Lung (tissue), 12 donors: ENCODE measurements around the gene CSTPP1. TPM values are rescaled to one million over a fixed set of nuclear protein-coding genes. Genes with fewer than 3 reads are reported as not detected.

Experiments used
- ATAC-seq: fragments of 200-7000 bp; cut with Tn5 transposase; one replicate; pipeline ENCODE4 v1.9.1; 2020; ENCODE audit warnings: moderate number of reproducible peaks; ENCODE audit not compliant: insufficient read depth, low FRiP score
- DNase-seq, 3 donors: peaks; one replicate each; pipeline ENCODE4 v3.0.0-alpha.2; 2013 to 2017
- H3K27ac ChIP-seq, 2 donors: one replicate each; pipeline ENCODE4 v1.5.1; 2013; ENCODE audit warnings: mild to moderate bottlenecking in 2 of 2, moderate library complexity in 2 of 2, control low read depth in 1 of 2, inconsistent platforms in 1 of 2, low read depth in 1 of 2, low read length in 1 of 2
- H3K27me3 ChIP-seq, 3 donors: one replicate each; pipeline ENCODE4 v1.5.1; 2013; ENCODE audit warnings: low read length in 2 of 3; ENCODE audit not compliant: control insufficient read depth in 3 of 3, insufficient read depth in 3 of 3
- H3K36me3 ChIP-seq, 4 donors: one replicate each; pipeline ENCODE4 v1.5.1; 2013; ENCODE audit warnings: low read length in 4 of 4, mild to moderate bottlenecking in 1 of 4, moderate library complexity in 1 of 4; ENCODE audit not compliant: control insufficient read depth in 4 of 4, insufficient read depth in 4 of 4
- H3K4me1 ChIP-seq, 5 donors: one replicate each; pipeline ENCODE4 v1.5.1; 2013; ENCODE audit warnings: low read length in 5 of 5, mild to moderate bottlenecking in 2 of 5, moderate library complexity in 1 of 5; ENCODE audit not compliant: control insufficient read depth in 5 of 5, insufficient read depth in 5 of 5
- H3K4me3 ChIP-seq: one replicate; pipeline ENCODE4 v1.5.1; 2013; ENCODE audit warnings: mild to moderate bottlenecking, control low read depth, moderate library complexity
- H3K9ac ChIP-seq, 2 donors: one replicate each; pipeline ENCODE4 v1.5.1; 2013; ENCODE audit warnings: low read length in 2 of 2, control low read depth in 1 of 2; ENCODE audit not compliant: insufficient read depth in 1 of 2
- H3K9me3 ChIP-seq, 4 donors: one replicate each; pipeline ENCODE4 v1.5.1; 2013; ENCODE audit warnings: low read length in 3 of 4, mild to moderate bottlenecking in 1 of 4, moderate library complexity in 1 of 4; ENCODE audit not compliant: control insufficient read depth in 4 of 4, insufficient read depth in 3 of 4
- CTCF ChIP-seq: IDR thresholded peaks from 2 replicates; pipeline ENCODE4 v1.5.1; 2012; ENCODE audit warnings: mild to moderate bottlenecking; ENCODE audit errors: control extremely low read depth, extremely low read depth
- WGBS, 2 donors: extraction: QIAGEN DNeasy Blood & Tissue Kit; methylation state at CpG; one replicate each; pipeline ENCODE4 v1.1.7; 2013; 5-methylcytosine and 5-hydroxymethylcytosine counted together
- polyA plus RNA-seq, 2 donors: library from polyadenylated mRNA; stranded (reverse); fragments of 200-250 nt; gene quantifications; one replicate each; pipeline ENCODE4 v1.2.1, GENCODE V29; 2013
- total RNA-seq, 2 donors: library from RNA; depleted of rRNA in 1 of 2; stranded (reverse); fragments of >200 nt in 1 of 2; gene quantifications; one replicate each; pipeline ENCODE4 v1.2.1, GENCODE V29; 2014 to 2021
- donor health status: control.
- donor health status: control.
- donor health status: Bipolar disorder and iron deficiency.
- donor health status: healthy.
- donor health status: DM: yes; HTN: yes; CAD: no.

CSTPP1 gene
- total and polyA plus RNA-seq, 4 donors: 26.0 to 45.8 (median 34.4) TPM

DNA sequence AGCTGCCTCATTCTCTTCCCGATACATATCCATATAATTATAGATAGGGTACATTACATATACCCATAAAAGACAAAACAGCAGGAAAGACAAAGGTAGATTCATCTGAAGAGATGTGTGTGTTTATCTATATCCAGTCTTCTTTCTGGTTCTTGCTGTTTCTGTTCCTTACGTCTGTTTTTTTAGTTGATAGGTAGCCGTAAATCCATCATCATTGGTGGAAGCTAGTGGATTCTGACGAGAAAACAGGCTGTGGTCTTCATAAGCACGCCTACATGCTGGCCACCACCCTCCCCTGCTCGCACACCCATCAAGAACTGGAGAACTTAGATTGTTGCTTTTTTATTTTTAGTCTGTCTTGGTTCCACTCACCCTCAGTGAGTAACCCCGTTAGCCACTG lies 188.5 kb downstream of the CSTPP1 start:
- H3K27me3 ChIP-seq: no peaks in the 10 kb centered on the region
- no peak overlapping the region for H3K9ac ChIP-seq
- H3K36me3 ChIP-seq: no peaks in the 10 kb centered on the region
- ATAC-seq: no peak
- H3K27ac ChIP-seq: no peak overlapping the region
- no peaks in the 10 kb centered on the region for H3K9me3 ChIP-seq
- H3K4me3 ChIP-seq: no peak overlapping the region
- no peak for TF ChIP-seq CTCF
- no peak for DNase-seq
- no peaks in the 10 kb centered on the region for H3K4me1 ChIP-seq
- 88 to 90% methylated on average over 7 of the region's 7 CpGs for WGBS, 2 donors

GRCh38 chr11:47127213-47127612 lies 190.7 kb downstream of the CSTPP1 start:
- H3K36me3 ChIP-seq: no peaks in the 10 kb centered on the region
- 73 to 80% methylated on average over 2 of the region's 2 CpGs for WGBS, 2 donors
- no peak overlapping the region for H3K27ac ChIP-seq
- no peaks in the 10 kb centered on the region for H3K4me1 ChIP-seq
- H3K9ac ChIP-seq: no peak overlapping the region
- TF ChIP-seq CTCF: no peak
- H3K27me3 ChIP-seq: no peaks in the 10 kb centered on the region
- ATAC-seq (no peak), DNase-seq (no peak)
- no peaks in the 10 kb centered on the region for H3K9me3 ChIP-seq
- H3K4me3 ChIP-seq: no peak overlapping the region

GRCh38 chr11:47130543-47130942 lies 194.0 kb downstream of the CSTPP1 start:
- Histone ChIP-seq H3K4me3 (no peak overlapping the region), H3K36me3 (peaks cover 0 to 3% (median 0%) of the 10 kb centered on the region in 4 donors), H3K4me1 (no peaks in the 10 kb centered on the region), H3K27ac (no peak overlapping the region), H3K27me3 (no peaks in the 10 kb centered on the region), H3K9me3 (no peaks in the 10 kb centered on the region), H3K9ac (no peak overlapping the region)
- 83 to 93% methylated on average over 3 of the region's 3 CpGs for WGBS, 2 donors
- TF ChIP-seq CTCF: no peak
- ATAC-seq (no peak), DNase-seq (no peak)

- Histone ChIP-seq H3K4me1 (no peaks in the 10 kb centered on the region), H3K9ac (no peak overlapping the region), H3K27me3 (no peaks in the 10 kb centered on the region), H3K36me3 (peaks cover 0 to 3% (median 0%) of the 10 kb centered on the region in 4 donors), H3K27ac (no peak overlapping the region), H3K9me3 (no peaks in the 10 kb centered on the region), H3K4me3 (no peak overlapping the region)
- 97 to 98% methylated on average over 2 of the region's 2 CpGs for WGBS, 2 donors
- no peak for DNase-seq
- TF ChIP-seq CTCF: no peak
- ATAC-seq: no peak
Measured at GRCh38 chr11:47131136-47131535, 194.6 kb downstream of the CSTPP1 start.
